Right forelimb (tissue), 1 donor: ENCODE results near the gene ENOPH1.
"Not testable (repeated sequence)": the region's sequence is repeated elsewhere in the genome, so short reads cannot be mapped to it uniquely, and the experiment has no call there.

Source experiments
- DNase-seq: peaks from one replicate; pipeline ENCODE4 v3.0.0-alpha.2; 2018

ENOPH1 gene

GRCh38 chr4:82430193-82430963, at the start of gene ENOPH1, which contains the start of gene HNRNPDL:
ENOPH1 (plus strand) TSS chr4:82430590; CDS start chr4:82430830, 240 bp downstream.
HNRNPDL (minus strand) TSS chr4:82430462; CDS start chr4:82429690, 772 bp downstream.
- peak; percentile 97 for DNase-seq

- no peak for DNase-seq
Measured at GRCh38 chr4:82380831-82381230, 49.6 kb upstream of the ENOPH1 start.

GRCh38 chr4:82381235-82381634, 49.2 kb upstream of the ENOPH1 start:
- no peak for DNase-seq

GRCh38 chr4:82381661-82382296, 48.6 kb upstream of the ENOPH1 start:
- DNase-seq, result no peak

- DNase-seq, result no peak
Measured at GRCh38 chr4:82382751-82383150, 47.6 kb upstream of the ENOPH1 start.

GRCh38 chr4:82386312-82386711, 44.1 kb upstream of the ENOPH1 start:
- not testable (repeated sequence) for DNase-seq

GRCh38 chr4:82388405-82388804, 42.0 kb upstream of the ENOPH1 start:
- no peak for DNase-seq

GRCh38 chr4:82390061-82390460, 40.3 kb upstream of the ENOPH1 start:
- not testable (repeated sequence) for DNase-seq

GRCh38 chr4:82394896-82395295, 35.5 kb upstream of the ENOPH1 start:
- no peak for DNase-seq

GRCh38 chr4:82397527-82397926, 32.9 kb upstream of the ENOPH1 start:
- DNase-seq, result no peak

GRCh38 chr4:82398263-82398662, 32.1 kb upstream of the ENOPH1 start:
- DNase-seq, result no peak

GRCh38 chr4:82401600-82401999, 28.8 kb upstream of the ENOPH1 start:
- DNase-seq, result no peak

- no peak for DNase-seq
Measured at GRCh38 chr4:82402196-82402775, 28.1 kb upstream of the ENOPH1 start.

GRCh38 chr4:82403725-82404124, 26.7 kb upstream of the ENOPH1 start:
- no peak for DNase-seq

GRCh38 chr4:82415061-82415460, 15.3 kb upstream of the ENOPH1 start:
- DNase-seq, result not testable (repeated sequence)

- DNase-seq, result no peak
Measured at GRCh38 chr4:82415922-82416365, 14.4 kb upstream of the ENOPH1 start.

- no peak for DNase-seq
Measured at GRCh38 chr4:82419451-82419850, 10.9 kb upstream of the ENOPH1 start.

- no peak for DNase-seq
Measured at GRCh38 chr4:82421796-82422560, 8.4 kb upstream of the ENOPH1 start.

GRCh38 chr4:82422616-82423015, 7.8 kb upstream of the ENOPH1 start:
- DNase-seq, result no peak

- DNase-seq, result no peak
Measured at GRCh38 chr4:82423245-82424054, 6.9 kb upstream of the ENOPH1 start.

- DNase-seq, result no peak
Measured at GRCh38 chr4:82425478-82425877, 4.9 kb upstream of the ENOPH1 start.

- DNase-seq, result no peak
Measured at GRCh38 chr4:82428526-82428968, 1.8 kb upstream of the ENOPH1 start.
